ENCODE measurements around the gene ISG20. TPM values are rescaled to one million over a fixed set of nuclear protein-coding genes. Genes with fewer than 3 reads are reported as not detected.

ISG20 gene
- 32.2 to 43.2 TPM (median 39.9 TPM) in 5 replicates for total RNA-seq (2022; extraction: Qiagen RNA extraction)

DNA sequence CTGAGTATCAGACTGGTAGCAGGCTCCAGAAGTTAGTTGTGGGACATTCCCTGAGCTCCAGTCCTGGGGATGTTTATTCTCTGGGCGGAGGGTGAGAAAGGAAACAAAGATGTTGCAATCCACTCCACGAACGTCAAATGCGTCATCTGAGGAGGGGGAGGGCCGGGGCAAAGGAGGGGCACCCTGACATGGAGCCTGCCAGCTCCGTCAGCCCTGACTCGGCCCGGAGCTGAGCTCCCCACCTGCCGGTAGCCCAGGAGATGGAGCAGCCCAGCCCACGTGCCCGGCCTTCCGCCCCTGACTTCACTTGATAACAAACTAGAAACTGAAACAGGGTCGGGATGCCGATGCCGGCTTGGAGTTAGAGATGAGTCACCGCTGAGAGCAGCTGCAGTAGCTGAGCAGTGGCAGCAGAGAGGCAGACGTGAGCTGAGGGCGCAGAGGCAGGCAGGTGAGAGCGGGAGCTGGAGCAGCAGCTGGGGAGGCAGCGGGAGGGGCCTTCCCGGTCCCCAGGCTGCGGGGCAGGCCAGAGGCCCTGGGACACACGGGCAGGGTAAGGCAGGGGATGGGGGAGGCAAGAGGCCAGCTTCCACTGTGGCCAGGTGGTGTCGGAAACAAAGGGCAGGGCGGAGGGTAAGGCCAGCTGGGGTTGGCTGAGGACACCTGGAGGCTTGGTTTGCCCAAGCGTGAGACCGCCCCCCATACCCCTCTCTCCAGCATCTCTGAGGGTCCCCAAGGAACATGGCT, at the start of gene ISG20:
Gene ISG20, plus strand, starts transcription at position 391 of the 747 bp plus-strand sequence. Its CDS starts 351 bp downstream, at position 742.

DNA sequence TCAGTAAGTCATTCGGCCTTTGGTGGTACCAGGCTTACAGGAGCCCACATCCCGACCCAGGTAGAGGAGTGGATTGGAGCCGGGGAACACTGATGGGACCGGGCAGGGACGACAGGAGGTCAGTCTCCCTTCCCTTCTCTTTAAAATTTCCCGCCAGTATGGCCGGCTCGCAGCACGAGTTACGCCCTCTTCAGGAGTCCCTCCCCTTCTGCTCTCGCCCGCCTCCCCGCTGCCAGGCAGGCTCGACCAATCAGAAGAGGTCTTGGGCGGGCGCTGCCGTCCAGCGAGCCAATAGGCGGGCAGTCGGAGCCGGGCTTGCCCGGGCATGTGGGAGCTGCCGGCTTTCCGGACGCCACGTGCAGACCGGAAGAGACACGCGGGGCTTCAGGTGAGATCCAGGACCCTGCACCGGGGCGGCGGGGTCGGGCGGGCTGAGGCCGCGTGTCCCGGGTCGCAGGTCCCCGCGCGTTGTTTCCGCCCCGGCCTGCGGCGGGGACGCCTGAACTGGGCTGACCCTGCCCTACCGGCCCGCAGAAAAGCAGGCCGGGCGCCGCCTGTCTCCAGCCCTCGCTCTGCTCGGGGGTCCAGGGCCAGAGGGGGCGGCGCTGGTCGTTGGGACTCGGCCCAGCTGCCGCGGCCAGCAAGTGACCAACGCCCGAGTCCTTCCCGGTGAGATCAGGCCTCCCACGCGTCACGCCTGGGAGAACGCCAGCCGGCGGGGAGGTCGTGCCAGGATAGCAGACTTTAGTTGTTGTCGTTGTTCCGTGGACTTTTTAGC, 17.6 kb upstream of the ISG20 start, which contains the start of gene AEN:
Gene AEN, plus strand, starts transcription at position 346 of the 778 bp plus-strand sequence. CDS start 4,870 bp downstream, outside the sequence.

Other genes with a start within 250 kb of the ISG20 start
- gene MRPL46, start 171.6 kb upstream of the ISG20 start, total RNA-seq (2022; extraction: Qiagen RNA extraction) = 51.8 to 62.5 TPM (median 55.1 TPM) in 5 replicates
- 93.7 to 103 TPM (median 95.7 TPM) in 5 replicates for gene MRPS11, start 171.3 kb upstream of the ISG20 start, total RNA-seq (2022; extraction: Qiagen RNA extraction)
- 5.6 to 6.5 TPM (median 6.0 TPM) in 5 replicates for gene DET1, start 92.3 kb upstream of the ISG20 start, total RNA-seq (2022; extraction: Qiagen RNA extraction)
- gene AEN, start 17.7 kb upstream of the ISG20 start, total RNA-seq (2022; extraction: Qiagen RNA extraction) = 72.5 to 84.1 TPM (median 79.5 TPM) in 5 replicates
- gene ACAN, start 164.4 kb downstream of the ISG20 start, total RNA-seq (2022; extraction: Qiagen RNA extraction) = 0.82 to 1.2 TPM (median 1.2 TPM) in 5 replicates